GM06990 (cell line): ENCODE results near the gene MAP3K7.

Experiments used
- DNase-seq: peaks from one replicate; pipeline ENCODE4 v3.0.0-alpha.2; 2011; ENCODE audit not compliant: insufficient read length; ENCODE audit errors: extremely low read depth
- H3K27me3 ChIP-seq: replicated peaks from 2 replicates; pipeline ENCODE4 v1.6.0; 2011; ENCODE audit warnings: low read length; ENCODE audit not compliant: control insufficient read depth, insufficient read depth
- H3K36me3 ChIP-seq: 2 replicates; pipeline ENCODE4 v1.5.1; 2011; ENCODE audit warnings: low read length; ENCODE audit not compliant: control insufficient read depth, insufficient read depth
- H3K4me3 ChIP-seq: replicated peaks from 2 replicates; pipeline ENCODE4 v1.5.1; 2011; ENCODE audit warnings: low read depth, mild to moderate bottlenecking, control low read depth, low read length
- TF ChIP-seq, protein P1 (sequence below): IDR thresholded peaks from 2 replicates; pipeline ENCODE4 v1.5.1; 2011; ENCODE audit warnings: low read length, control low read depth, mild to moderate bottlenecking, inconsistent platforms; ENCODE audit not compliant: insufficient read depth, poor library complexity, severe bottlenecking

MAP3K7 gene

DNA sequence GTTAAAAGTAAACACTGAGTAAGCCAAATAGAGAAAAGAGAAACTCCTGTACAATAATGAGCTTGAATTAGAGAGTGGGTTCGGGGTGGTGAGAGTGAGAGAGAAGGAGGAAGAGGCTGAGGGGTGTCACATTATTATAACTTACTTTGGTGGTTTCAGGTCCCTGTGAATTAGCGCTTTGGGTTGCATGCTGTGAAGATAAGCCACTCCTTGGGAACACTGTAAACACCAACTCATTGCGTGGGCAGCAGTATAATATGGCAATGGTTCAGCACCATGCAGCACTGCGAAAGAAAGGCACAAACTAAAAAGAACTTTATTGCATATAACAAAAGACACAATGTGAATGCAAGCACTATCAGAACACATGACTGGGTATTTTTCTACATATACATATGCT lies 26.9 kb downstream of the MAP3K7 start:
- Histone ChIP-seq H3K36me3 (no peaks in the 10 kb centered on the region; the same call in none of the 2 replicates), H3K27me3 (no peaks in the 10 kb centered on the region), H3K4me3 (no peak overlapping the region)
- TF ChIP-seq, protein P1, sequence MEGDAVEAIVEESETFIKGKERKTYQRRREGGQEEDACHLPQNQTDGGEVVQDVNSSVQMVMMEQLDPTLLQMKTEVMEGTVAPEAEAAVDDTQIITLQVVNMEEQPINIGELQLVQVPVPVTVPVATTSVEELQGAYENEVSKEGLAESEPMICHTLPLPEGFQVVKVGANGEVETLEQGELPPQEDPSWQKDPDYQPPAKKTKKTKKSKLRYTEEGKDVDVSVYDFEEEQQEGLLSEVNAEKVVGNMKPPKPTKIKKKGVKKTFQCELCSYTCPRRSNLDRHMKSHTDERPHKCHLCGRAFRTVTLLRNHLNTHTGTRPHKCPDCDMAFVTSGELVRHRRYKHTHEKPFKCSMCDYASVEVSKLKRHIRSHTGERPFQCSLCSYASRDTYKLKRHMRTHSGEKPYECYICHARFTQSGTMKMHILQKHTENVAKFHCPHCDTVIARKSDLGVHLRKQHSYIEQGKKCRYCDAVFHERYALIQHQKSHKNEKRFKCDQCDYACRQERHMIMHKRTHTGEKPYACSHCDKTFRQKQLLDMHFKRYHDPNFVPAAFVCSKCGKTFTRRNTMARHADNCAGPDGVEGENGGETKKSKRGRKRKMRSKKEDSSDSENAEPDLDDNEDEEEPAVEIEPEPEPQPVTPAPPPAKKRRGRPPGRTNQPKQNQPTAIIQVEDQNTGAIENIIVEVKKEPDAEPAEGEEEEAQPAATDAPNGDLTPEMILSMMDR: no peak
- DNase-seq: no peak

DNA sequence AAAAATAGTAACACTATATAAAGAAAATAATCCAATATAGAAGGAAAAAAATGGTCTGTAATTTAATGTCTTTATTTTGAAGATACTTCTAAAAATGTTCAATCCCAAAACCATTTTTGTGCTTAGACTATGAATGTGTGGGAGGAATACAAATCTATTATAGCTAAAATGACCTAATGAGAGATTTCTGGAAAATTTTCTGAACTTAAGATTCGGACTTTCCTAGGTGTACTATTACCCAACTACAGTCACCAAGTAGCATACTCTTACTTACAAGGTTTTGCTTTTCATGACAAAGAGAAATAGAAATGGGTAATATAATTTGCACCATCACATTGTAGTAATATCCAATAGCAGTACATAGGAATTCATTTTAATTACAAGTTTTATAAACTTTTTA lies 29.9 kb downstream of the MAP3K7 start:
- TF ChIP-seq, protein P1: no peak
- no peaks in the 10 kb centered on the region; the same call in none of the 2 replicates for H3K36me3 ChIP-seq
- H3K4me3 ChIP-seq: no peak overlapping the region
- H3K27me3 ChIP-seq: no peaks in the 10 kb centered on the region
- DNase-seq: no peak

DNA sequence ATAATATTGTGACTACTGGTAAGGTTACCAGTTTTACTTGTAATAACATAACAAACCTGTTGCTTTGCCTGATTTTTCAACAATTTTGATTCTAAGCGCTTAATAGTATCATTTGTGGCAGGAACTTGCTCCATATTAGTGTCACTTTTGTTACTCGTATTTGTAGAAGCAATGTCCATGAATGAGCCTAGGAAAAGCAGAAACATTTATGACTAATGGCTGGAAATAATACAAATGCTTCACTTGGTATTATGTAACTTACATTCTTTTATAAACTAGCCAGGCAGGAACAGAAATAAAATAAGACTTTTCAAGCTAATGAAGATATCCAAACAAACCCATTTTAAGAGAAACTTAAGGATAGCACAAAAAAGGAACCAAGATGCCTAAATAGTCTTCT lies 38.9 kb downstream of the MAP3K7 start:
- TF ChIP-seq, protein P1: no peak
- no peak overlapping the region for H3K4me3 ChIP-seq
- peaks cover 6% of the 10 kb centered on the region for H3K36me3 ChIP-seq
- no peaks in the 10 kb centered on the region for H3K27me3 ChIP-seq
- DNase-seq: no peak

DNA sequence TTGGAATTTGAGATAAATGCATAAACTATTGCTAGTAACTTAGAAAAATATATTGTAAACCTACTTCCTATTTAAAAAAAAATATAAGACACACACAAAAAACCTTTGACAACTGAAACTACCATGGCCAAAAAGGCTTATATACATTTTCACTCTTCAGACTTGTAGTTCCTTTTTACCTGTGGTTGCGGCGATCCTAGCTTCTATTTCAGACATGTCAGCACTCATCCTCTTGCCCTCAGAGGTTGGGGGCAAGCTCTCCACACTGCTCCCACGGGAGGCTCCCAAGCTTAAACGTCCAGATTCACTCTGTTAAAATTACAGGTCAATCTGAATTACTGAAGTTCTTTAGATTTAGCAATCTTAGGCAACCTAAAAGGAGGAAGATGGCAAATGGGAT lies 39.8 kb downstream of the MAP3K7 start:
- Histone ChIP-seq H3K4me3 (no peak overlapping the region), H3K36me3 (peaks cover 6% of the 10 kb centered on the region), H3K27me3 (no peaks in the 10 kb centered on the region)
- TF ChIP-seq, protein P1: no peak
- no peak for DNase-seq

DNA sequence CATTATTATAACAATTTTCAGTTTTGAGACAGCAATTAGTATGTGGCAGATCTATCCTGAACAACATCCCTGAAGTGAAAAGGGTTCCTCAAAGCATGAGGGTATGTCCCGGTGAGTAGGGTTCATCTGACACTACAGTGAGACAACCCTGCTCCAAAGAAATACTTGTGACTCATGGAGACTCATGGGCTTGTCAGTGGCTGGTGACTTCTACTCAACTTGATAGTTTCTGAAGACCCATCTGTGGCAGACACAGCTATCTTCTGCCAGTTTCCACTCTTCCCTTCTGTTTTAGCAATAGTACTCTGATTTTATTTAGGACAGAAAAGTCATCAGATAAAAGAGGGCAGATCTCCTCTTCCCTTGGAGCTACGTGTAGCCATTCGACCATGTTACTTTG lies 41.4 kb downstream of the MAP3K7 start:
- no peak overlapping the region for H3K4me3 ChIP-seq
- no peaks in the 10 kb centered on the region for H3K27me3 ChIP-seq
- no peak for DNase-seq
- TF ChIP-seq, protein P1: no peak
- H3K36me3 ChIP-seq: peaks cover 6% of the 10 kb centered on the region

DNA sequence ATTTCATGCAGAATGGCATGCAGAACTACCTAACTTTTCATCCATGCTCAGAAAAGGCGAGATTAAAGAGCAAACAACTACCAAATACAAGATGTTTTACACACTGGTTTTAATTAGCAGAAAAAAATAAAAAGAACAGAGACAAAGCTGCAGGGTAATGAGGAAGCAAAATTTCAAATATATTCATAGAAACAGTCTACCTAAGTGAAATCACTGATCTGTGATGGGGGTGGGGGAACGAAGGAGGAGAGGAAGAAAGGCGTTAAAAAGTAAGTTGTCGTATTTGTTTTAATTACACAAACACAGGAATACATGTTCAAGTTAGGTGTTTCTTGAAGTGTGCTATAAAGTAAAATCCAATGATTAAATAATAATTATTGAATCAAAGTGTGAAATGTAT lies 42.1 kb downstream of the MAP3K7 start:
- H3K4me3 ChIP-seq: no peak overlapping the region
- no peak for DNase-seq
- no peaks in the 10 kb centered on the region for H3K27me3 ChIP-seq
- peaks cover 6% of the 10 kb centered on the region for H3K36me3 ChIP-seq
- TF ChIP-seq, protein P1: no peak
